Esophagus (tissue), 2 donors: ENCODE measurements around the gene ZNF319. TPM values are rescaled to one million over a fixed set of nuclear protein-coding genes. Genes with fewer than 3 reads are reported as not detected.

Experiments used
- H3K27ac ChIP-seq, 2 donors: one replicate each; pipeline ENCODE4 v1.5.1; 2013; ENCODE audit warnings: low read depth in 2 of 2, mild to moderate bottlenecking in 2 of 2, inconsistent platforms in 1 of 2, low read length in 1 of 2, moderate library complexity in 1 of 2
- H3K27me3 ChIP-seq, 2 donors: one replicate each; pipeline ENCODE4 v1.6.1; 2013; ENCODE audit warnings: low read length in 2 of 2, control low read depth in 1 of 2, mild to moderate bottlenecking in 1 of 2; ENCODE audit not compliant: insufficient read depth in 2 of 2, control insufficient read depth in 1 of 2
- H3K36me3 ChIP-seq, 2 donors: one replicate each; pipeline ENCODE4 v1.6.1; 2013; ENCODE audit warnings: low read length in 1 of 2; ENCODE audit not compliant: control insufficient read depth in 2 of 2, insufficient read depth in 2 of 2
- H3K4me1 ChIP-seq, 2 donors: one replicate each; pipeline ENCODE4 v1.6.1; 2013; ENCODE audit warnings: low read length in 1 of 2; ENCODE audit not compliant: control insufficient read depth in 2 of 2, insufficient read depth in 2 of 2
- H3K4me3 ChIP-seq, 2 donors: one replicate each; pipeline ENCODE4 v1.5.1; 2013; ENCODE audit warnings: low read length in 2 of 2, mild to moderate bottlenecking in 2 of 2, low read depth in 1 of 2, moderate library complexity in 1 of 2
- H3K9me3 ChIP-seq, 2 donors: one replicate each; pipeline ENCODE4 v1.6.1; 2013; ENCODE audit warnings: mild to moderate bottlenecking in 2 of 2, low read depth in 1 of 2, low read length in 1 of 2, moderate library complexity in 1 of 2; ENCODE audit not compliant: control insufficient read depth in 2 of 2, insufficient read depth in 1 of 2
- whole genome bisulfite sequencing, 2 donors: extraction: QIAGEN DNeasy Blood & Tissue Kit; methylation state at CpG; one replicate each; pipeline ENCODE4 v1.1.7; 2013; 5-methylcytosine and 5-hydroxymethylcytosine counted together
- polyA plus RNA-seq, 2 donors: library from polyadenylated mRNA; stranded (reverse); fragments of 200-250 nt; gene quantifications; one replicate each; pipeline ENCODE4 v1.2.3, GENCODE V29; 2013
- donor health status: healthy with polysubstance abuse.
- donor health status: Bipolar disorder and iron deficiency.

ZNF319 gene
- polyA plus RNA-seq, 2 donors, result 2.5 to 3.7 TPM

DNA sequence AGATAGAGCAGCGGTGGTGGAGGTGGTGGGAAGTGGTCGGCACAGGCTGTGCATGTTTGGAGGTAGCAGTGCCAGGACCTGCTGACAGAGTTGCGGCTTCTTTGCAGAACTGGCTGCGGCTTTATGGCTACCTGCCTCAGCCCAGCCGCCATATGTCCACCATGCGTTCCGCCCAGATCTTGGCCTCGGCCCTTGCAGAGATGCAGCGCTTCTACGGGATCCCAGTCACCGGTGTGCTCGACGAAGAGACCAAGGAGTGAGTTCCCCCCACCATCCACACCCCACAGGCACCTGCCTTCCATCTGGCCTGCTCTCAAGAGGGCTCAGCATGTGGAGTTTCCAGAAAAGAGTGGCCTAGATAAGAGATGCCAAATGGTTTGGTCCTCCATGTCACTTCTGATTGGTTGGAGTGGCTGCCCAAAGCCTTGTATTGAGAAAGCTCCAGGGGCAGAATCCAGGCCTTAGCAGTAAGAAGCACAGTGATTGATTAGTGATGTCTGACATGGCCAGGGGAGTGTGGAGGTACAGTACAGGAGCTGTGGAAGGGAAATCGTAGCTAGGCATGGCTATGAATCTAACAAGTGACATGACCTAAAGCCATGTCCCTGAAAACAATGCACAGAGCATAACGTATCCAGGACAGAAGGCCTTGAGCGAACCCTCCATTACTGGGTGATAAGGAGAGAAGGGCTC lies 37.0 kb upstream of the ZNF319 start:
- 94 to 95% methylated on average over 16 of the region's 16 CpGs for WGBS, 2 donors
- no peaks in the 10 kb centered on the region for H3K27me3 ChIP-seq
- peaks cover 0 to 5% of the 10 kb centered on the region in 2 donors for H3K4me1 ChIP-seq
- no peak overlapping the region for H3K4me3 ChIP-seq
- no peaks in the 10 kb centered on the region for H3K9me3 ChIP-seq
- H3K36me3 ChIP-seq, result peaks cover 0 to 27% of the 10 kb centered on the region in 2 donors
- no peak overlapping the region for H3K27ac ChIP-seq

DNA sequence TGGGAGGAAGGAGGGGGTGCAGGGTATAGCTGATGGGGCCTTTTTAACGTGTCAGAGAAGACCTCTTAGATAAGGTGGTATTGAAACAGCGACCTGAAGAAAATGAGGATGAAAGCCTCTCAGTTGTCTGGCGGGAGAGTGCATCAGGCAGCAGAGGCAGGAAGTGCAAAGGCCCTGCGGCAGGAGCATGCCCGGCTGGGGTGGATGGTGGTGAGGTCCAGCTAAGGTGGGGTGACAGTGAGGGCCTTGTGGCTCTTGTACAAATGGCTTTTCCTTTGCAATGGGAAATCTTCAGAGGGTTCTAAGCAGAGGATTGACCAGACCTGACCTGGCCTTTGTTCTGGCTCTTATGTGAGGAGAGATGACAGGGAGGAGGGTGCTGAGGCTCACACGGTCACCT lies 36.5 kb upstream of the ZNF319 start:
- peaks cover 0 to 5% of the 10 kb centered on the region in 2 donors for H3K4me1 ChIP-seq
- 92 to 95% methylated on average over 6 of the region's 6 CpGs for WGBS, 2 donors
- no peak overlapping the region for H3K27ac ChIP-seq
- no peak overlapping the region for H3K4me3 ChIP-seq
- no peaks in the 10 kb centered on the region for H3K9me3 ChIP-seq
- H3K36me3 ChIP-seq, result peaks cover 0 to 22% of the 10 kb centered on the region in 2 donors
- no peaks in the 10 kb centered on the region for H3K27me3 ChIP-seq

DNA sequence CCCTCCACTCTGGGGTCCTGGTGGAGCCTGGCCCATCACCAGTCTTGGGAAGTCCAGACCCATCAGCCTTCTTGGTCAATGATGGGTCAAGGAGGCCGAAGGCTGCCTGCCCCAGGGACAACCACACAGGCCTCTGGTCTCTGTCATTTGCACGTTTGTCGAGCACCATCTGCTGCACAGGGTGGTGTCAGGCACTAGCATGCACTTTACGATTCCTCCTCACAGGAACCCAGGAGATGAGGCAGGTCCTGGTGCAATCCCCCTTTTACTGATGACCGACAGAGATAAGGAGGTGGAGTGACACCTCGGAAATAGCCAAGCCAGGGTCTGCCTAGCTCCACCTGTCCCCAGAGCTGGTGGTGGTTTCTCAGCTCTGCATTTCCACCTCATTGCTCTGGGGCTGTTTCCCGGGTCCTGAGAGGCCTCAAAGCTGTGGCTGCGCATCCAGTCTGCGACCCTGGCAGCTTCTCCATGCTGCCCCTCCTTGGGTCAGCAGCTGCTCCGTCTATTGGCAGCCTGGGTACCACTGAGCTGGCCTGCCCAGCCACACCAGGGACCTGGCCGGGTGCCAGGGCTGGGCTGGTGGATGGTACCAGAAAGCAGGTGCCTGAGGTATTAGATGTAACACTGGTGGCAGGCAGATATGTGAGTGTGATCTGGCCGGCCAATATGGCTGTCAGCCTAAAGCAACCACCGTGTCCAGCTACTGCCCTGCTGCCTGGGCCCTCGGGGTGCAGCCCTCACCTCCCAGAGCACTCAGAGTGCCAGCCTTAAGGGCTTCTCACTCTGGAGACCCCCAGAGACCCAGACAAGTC lies 35.1 kb upstream of the ZNF319 start:
- H3K9me3 ChIP-seq, result no peaks in the 10 kb centered on the region
- H3K4me3 ChIP-seq, result no peak overlapping the region
- H3K36me3 ChIP-seq, result peaks cover 0 to 13% of the 10 kb centered on the region in 2 donors
- H3K27ac ChIP-seq, result no peak overlapping the region
- no peaks in the 10 kb centered on the region for H3K27me3 ChIP-seq
- WGBS, 2 donors, result 86 to 87% methylated on average over 14 of the region's 14 CpGs
- H3K4me1 ChIP-seq, result peaks cover 0 to 5% of the 10 kb centered on the region in 2 donors

DNA sequence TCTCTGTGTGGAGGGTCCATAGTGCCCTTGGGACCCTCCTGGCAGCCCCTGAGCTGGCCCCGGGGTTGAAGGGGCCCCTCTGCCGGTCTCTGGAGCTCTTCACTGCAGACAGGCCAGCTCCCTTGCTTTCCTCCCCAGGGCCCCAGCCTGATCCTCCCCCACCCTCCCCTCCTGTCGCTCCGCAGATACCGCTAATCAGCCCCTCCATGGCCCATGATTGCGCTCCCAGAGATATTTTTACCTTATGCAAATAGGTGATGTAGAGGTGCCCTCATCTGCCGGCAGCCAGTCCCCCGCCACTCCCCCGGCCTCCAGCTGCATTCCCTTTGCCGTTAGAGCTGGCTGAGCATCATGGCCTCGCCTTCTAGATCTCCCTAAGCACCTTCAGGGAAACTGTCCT lies 34.3 kb upstream of the ZNF319 start:
- peaks cover 0 to 5% of the 10 kb centered on the region in 2 donors for H3K4me1 ChIP-seq

DNA sequence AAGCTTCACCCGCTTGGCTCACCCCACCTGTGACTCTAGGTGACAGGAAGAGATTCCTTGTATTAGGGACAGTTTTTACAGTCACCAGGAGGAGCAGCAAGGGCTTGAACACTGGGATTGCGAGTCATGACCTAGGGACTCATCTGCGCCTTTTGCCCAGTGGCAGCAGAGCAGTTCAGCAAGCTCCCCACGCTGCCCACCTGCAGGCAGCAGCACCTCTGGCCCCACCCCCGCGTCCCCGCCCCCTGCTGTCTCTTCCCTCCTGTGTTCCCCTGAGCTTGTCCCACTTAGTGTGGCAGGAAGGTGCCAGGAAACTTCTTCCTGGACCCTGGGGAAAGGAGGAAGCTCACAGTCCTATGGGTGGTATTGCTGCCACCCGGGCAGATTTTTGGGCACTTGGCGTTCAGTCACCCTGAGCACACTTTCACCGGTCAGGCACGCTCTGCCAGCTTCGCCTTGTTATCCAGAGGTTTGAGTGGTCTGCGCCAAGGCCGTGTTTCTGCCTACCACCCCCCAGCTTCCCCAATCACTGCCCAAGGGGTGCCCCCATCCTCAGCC lies 33.7 kb upstream of the ZNF319 start:
- Histone ChIP-seq H3K36me3 (peaks cover 0 to 5% of the 10 kb centered on the region in 2 donors), H3K27me3 (no peaks in the 10 kb centered on the region), H3K4me3 (no peak overlapping the region), H3K4me1 (peaks cover 2 to 5% of the 10 kb centered on the region in 2 donors), H3K9me3 (no peaks in the 10 kb centered on the region), H3K27ac (no peak overlapping the region)
- 88 to 91% methylated on average over 14 of the region's 14 CpGs for WGBS, 2 donors

More for the DNA sequence above, 34.3 kb upstream of the ZNF319 start:
- no peak overlapping the region for H3K27ac ChIP-seq
- H3K27me3 ChIP-seq, result no peaks in the 10 kb centered on the region
- H3K36me3 ChIP-seq, result peaks cover 0 to 7% of the 10 kb centered on the region in 2 donors
- no peaks in the 10 kb centered on the region for H3K9me3 ChIP-seq
- 78 to 85% methylated on average over 11 of the region's 11 CpGs for WGBS, 2 donors
- no peak overlapping the region for H3K4me3 ChIP-seq

DNA sequence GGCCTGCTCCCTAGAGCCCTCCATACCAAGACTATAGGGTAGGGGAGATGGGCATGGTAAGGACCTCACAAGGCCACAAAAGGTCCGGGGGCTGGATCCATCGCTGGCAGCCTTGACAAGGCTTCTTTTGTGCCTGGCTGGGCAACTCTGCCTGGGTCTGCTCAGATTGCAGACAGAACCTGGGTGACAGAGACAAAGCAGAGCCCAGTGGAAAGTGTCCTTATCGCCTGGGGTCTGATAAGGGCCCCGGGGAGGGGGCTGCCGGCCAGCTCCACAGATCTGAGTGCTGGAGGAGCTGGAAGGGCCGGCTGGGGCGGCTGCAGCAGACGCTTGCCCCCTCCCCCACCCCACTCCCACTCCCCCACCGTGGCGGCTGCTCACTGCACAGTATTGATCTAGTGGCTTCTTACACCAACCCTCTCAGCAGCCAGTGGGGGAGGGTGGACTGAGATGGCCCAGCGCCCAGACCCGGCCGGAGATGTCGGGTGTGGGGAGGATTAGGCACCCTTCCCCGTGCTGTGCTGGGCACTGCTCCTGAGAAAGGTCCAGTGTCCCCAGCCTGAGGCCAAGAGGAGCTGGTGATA lies 32.3 kb upstream of the ZNF319 start:
- H3K9me3 ChIP-seq, result no peaks in the 10 kb centered on the region
- H3K4me3 ChIP-seq, result no peak overlapping the region
- H3K4me1 ChIP-seq, result peaks cover 2 to 8% of the 10 kb centered on the region in 2 donors
- no peaks in the 10 kb centered on the region for H3K27me3 ChIP-seq
- H3K27ac ChIP-seq, result no peak overlapping the region
- 51 to 59% methylated on average over 12 to 15 of the region's 15 CpGs for WGBS, 2 donors
- no peaks in the 10 kb centered on the region for H3K36me3 ChIP-seq

DNA sequence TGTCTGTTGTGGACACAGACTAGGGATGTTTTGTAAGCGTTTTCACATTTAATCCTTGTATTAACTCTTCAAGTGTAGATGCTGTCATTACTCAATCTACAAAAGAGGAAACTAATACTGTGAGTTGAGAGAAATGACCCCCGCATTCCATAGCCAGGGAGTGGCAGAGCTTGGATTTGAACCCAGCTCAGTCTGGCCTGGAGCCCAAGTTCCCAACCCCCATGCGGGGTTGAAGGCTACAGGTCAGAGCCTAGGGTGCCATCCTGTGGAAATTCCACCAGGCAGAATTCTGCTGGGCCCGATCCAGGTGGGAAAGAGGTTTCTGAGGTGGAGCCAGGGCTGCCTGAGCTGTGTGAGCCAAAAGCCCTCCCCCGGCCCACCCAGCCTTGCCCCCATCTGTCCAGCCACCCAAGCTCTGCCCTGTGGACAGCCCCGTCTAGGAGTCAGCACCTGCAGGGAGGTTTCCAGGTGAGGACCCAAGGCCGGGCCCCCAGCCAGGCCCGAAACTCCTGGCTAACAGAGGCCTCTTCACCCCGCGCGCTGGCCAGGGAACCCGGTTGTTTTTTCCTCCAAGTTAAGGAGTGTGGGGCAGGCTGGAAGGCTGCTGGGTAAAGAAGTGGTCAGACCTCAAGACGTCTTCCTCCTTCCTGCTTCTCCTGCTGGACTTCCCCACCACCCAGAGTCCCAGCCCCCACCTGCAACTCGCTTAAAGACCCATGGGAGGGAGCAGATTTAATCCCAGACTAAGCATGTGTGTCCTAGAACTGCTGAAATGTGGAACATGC lies 30.7 kb upstream of the ZNF319 start:
- no peaks in the 10 kb centered on the region for H3K9me3 ChIP-seq
- H3K4me3 ChIP-seq, result no peak overlapping the region
- no peaks in the 10 kb centered on the region for H3K36me3 ChIP-seq
- 64% methylated on average over 14 of the region's 14 CpGs for WGBS, 2 donors
- no peak overlapping the region for H3K27ac ChIP-seq
- H3K27me3 ChIP-seq, result no peaks in the 10 kb centered on the region
- H3K4me1 ChIP-seq, result peaks cover 11% of the 10 kb centered on the region in 2 donors

DNA sequence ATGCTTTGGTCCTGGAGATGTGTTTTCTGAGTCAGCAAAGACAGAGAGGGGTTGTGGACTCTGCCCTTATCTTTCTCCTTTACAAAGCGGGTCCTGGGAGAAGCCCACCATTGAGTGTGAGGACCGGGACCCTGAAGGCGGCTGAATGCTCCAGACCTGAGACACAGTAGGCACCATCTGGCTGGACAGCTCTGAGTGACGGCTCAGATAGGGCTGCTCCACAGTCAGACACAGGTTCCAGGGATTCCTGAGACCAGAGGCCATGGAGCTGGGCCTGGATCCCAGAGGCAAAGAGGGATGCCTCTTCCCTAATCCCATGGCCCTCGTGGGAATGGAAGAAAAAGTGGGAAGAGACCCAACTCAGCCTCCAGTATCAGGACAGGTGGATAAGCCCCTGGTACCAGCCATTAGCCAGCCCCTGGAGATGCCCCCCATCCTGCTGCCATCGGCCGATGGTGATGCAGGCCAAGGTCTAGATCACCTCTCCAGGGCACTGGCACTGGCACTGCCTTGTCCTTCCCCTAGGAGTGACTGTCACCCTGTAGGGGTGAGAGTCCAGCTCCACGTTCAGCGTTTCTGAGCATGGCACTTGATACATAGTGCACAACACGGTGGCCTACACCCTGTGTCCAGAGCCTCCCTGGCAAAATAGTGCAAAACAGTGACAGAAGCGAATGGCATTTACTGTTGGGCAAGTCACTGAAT lies 29.8 kb upstream of the ZNF319 start:
- H3K4me3 ChIP-seq, result no peak overlapping the region
- no peaks in the 10 kb centered on the region for H3K36me3 ChIP-seq
- no peaks in the 10 kb centered on the region for H3K27me3 ChIP-seq
- WGBS, 2 donors, result 84 to 88% methylated on average over 11 of the region's 11 CpGs
- peaks cover 8 to 11% of the 10 kb centered on the region in 2 donors for H3K4me1 ChIP-seq
- no peak overlapping the region for H3K27ac ChIP-seq
- no peaks in the 10 kb centered on the region for H3K9me3 ChIP-seq
